WTC11 (cell line): Measurements from ENCODE around the gene COG4. TPM values are rescaled to one million over a fixed set of nuclear protein-coding genes. Genes with fewer than 3 reads are reported as not detected.

Experiments
- ATAC-seq: fragments of 200-7000 bp; cut with Tn5 transposase; 2 replicates; pipeline ENCODE4 v1.10.0; 2021; ENCODE audit warnings: mild to moderate bottlenecking, moderate library complexity
- CTCF ChIA-PET: fragments of 300-600 bp; sonication (Branson Sonifier 250); formaldehyde crosslinking; loops from one replicate; lab custom pipeline; 2021; ENCODE audit warnings: antibody characterized with exemption; lab: Charles Lee
- POLR2A ChIA-PET: fragments of 350-600 bp; sonication (Branson Sonifier 250); formaldehyde crosslinking; loops from one replicate; lab custom pipeline; 2021; ENCODE audit warnings: antibody characterized with exemption; lab: Charles Lee
- DNase-seq: peaks from one replicate; pipeline ENCODE4 v3.0.0; 2021; ENCODE audit warnings: low spot score
- H3K27ac Mint-ChIP-seq: 2 replicates; pipeline ENCODE4 v1.8.0; 2021; ENCODE audit warnings: mixed read lengths
- H3K27me3 Mint-ChIP-seq: 2 replicates; pipeline ENCODE4 v1.8.0; 2021; ENCODE audit warnings: low read depth, mild to moderate bottlenecking, moderate library complexity, mixed read lengths
- H3K36me3 Mint-ChIP-seq: 2 replicates; pipeline ENCODE4 v1.8.0; 2021; ENCODE audit warnings: mixed read lengths
- H3K4me1 Mint-ChIP-seq: 2 replicates; pipeline ENCODE4 v1.8.0; 2022; ENCODE audit warnings: mixed read lengths
- H3K4me3 Mint-ChIP-seq: 2 replicates; pipeline ENCODE4 v1.8.0; 2021; ENCODE audit warnings: mild to moderate bottlenecking, moderate library complexity, mixed read lengths
- H3K9me3 Mint-ChIP-seq: 2 replicates; pipeline ENCODE4 v1.8.0; 2021; ENCODE audit warnings: mixed read lengths
- CREM ChIP-seq: sonication (generic); formaldehyde crosslinking; IDR thresholded peaks from 2 replicates; pipeline ENCODE4 v1.8.1; 2022; ENCODE audit warnings: mild to moderate bottlenecking, missing genetic modification reagents, moderate library complexity
- ELF4 ChIP-seq: sonication (generic); formaldehyde crosslinking; IDR thresholded peaks from 2 replicates; pipeline ENCODE4 v1.8.1; 2022; ENCODE audit warnings: low read depth, mild to moderate bottlenecking, moderate library complexity, missing genetic modification reagents
- ESRRA ChIP-seq: sonication (generic); formaldehyde crosslinking; IDR thresholded peaks from 2 replicates; pipeline ENCODE4 v1.8.1; 2022; ENCODE audit warnings: mild to moderate bottlenecking, missing genetic modification reagents, borderline replicate concordance
- ETV6 ChIP-seq: sonication (generic); formaldehyde crosslinking; IDR thresholded peaks from 2 replicates; pipeline ENCODE4 v1.8.1; 2022; ENCODE audit warnings: mild to moderate bottlenecking, missing genetic modification reagents
- FOXK1 ChIP-seq: sonication (generic); formaldehyde crosslinking; IDR thresholded peaks from 2 replicates; pipeline ENCODE4 v1.8.0; 2022; ENCODE audit warnings: mild to moderate bottlenecking, moderate library complexity, missing genetic modification reagents
- HMGA2 ChIP-seq: fragments of 250-450 bp; sonication (Bioruptor Pico); IDR thresholded peaks from 2 replicates; pipeline ENCODE4 v1.4.0; 2021; ENCODE audit warnings: mild to moderate bottlenecking, moderate library complexity
- JAZF1 ChIP-seq: fragments of 250-450 bp; sonication (Bioruptor Pico); IDR thresholded peaks from 2 replicates; pipeline ENCODE4 v1.9.0; 2021; ENCODE audit warnings: moderate library complexity, mild to moderate bottlenecking, inconsistent platforms
- MYBL2 ChIP-seq: sonication (generic); formaldehyde crosslinking; IDR thresholded peaks from 2 replicates; pipeline ENCODE4 v1.8.1; 2023; ENCODE audit warnings: mild to moderate bottlenecking, moderate library complexity, missing genetic modification reagents
- RELA ChIP-seq: sonication (generic); formaldehyde crosslinking; IDR thresholded peaks from 2 replicates; pipeline ENCODE4 v1.8.1; 2022; ENCODE audit warnings: missing genetic modification reagents, mild to moderate bottlenecking, borderline replicate concordance
- TEAD1 ChIP-seq: sonication (generic); formaldehyde crosslinking; IDR thresholded peaks from 2 replicates; pipeline ENCODE4 v1.8.0; 2022; ENCODE audit warnings: mild to moderate bottlenecking, missing genetic modification reagents
- TEAD4 ChIP-seq: sonication (generic); formaldehyde crosslinking; IDR thresholded peaks from 2 replicates; pipeline ENCODE4 v1.8.0; 2022; ENCODE audit warnings: mild to moderate bottlenecking, missing genetic modification reagents
- ZNF121 ChIP-seq: sonication (generic); formaldehyde crosslinking; IDR thresholded peaks from 2 replicates; pipeline ENCODE4 v1.8.0; 2023; ENCODE audit warnings: missing genetic modification reagents
- ZNF138 ChIP-seq: sonication (generic); formaldehyde crosslinking; conservative IDR thresholded peaks from 2 replicates; pipeline ENCODE4 v1.8.1; 2022; ENCODE audit warnings: mild to moderate bottlenecking, moderate library complexity, missing genetic modification reagents
- ZNF423 ChIP-seq: fragments of 250-450 bp; sonication (Bioruptor Pico); IDR thresholded peaks from 2 replicates; pipeline ENCODE4 v2.1.2; 2022; ENCODE audit warnings: mild to moderate bottlenecking, moderate library complexity
- total RNA-seq: library from RNA; stranded (reverse); gene quantifications from 3 replicates; pipeline ENCODE4 v1.2.3, GENCODE V29; 2021
- TF ChIP-seq, protein P1 (sequence below): fragments of 250-450 bp; sonication (Bioruptor Pico); IDR thresholded peaks from 2 replicates; pipeline ENCODE4 v1.9.0; 2021; ENCODE audit warnings: mild to moderate bottlenecking, borderline replicate concordance
- TF ChIP-seq, protein P2 (sequence below): fragments of 250-450 bp; sonication (Bioruptor Pico); IDR thresholded peaks from 2 replicates; pipeline ENCODE4 v1.8.0; 2021; ENCODE audit warnings: mild to moderate bottlenecking
- TF ChIP-seq, protein P3 (sequence below): sonication (generic); formaldehyde crosslinking; IDR thresholded peaks from 2 replicates; pipeline ENCODE4 v1.8.1; 2022; ENCODE audit warnings: low read depth, missing genetic modification reagents, borderline replicate concordance
- TF ChIP-seq, protein P4 (sequence below): sonication (generic); formaldehyde crosslinking; IDR thresholded peaks from 2 replicates; pipeline ENCODE4 v1.8.0; 2022; ENCODE audit warnings: mild to moderate bottlenecking, missing genetic modification reagents
- TF ChIP-seq, protein P5 (sequence below): sonication (generic); formaldehyde crosslinking; IDR thresholded peaks from 2 replicates; pipeline ENCODE4 v1.8.1; 2023; ENCODE audit warnings: mild to moderate bottlenecking, missing genetic modification reagents
- TF ChIP-seq, protein P6 (sequence below): sonication (generic); formaldehyde crosslinking; IDR thresholded peaks from 2 replicates; pipeline ENCODE4 v1.8.0; 2023; ENCODE audit warnings: missing genetic modification reagents
- TF ChIP-seq, protein P7 (sequence below): sonication (generic); formaldehyde crosslinking; IDR thresholded peaks from 2 replicates; pipeline ENCODE4 v1.8.1; 2023; ENCODE audit warnings: mild to moderate bottlenecking, missing genetic modification reagents
- TF ChIP-seq, protein P8 (sequence below): sonication (generic); formaldehyde crosslinking; conservative IDR thresholded peaks from 2 replicates; pipeline ENCODE4 v1.8.1; 2023; ENCODE audit warnings: mild to moderate bottlenecking, low read depth, missing genetic modification reagents, moderate library complexity

COG4 gene
- total RNA-seq, 1 experiment from 2014 or later: 56.6 TPM

DNA sequence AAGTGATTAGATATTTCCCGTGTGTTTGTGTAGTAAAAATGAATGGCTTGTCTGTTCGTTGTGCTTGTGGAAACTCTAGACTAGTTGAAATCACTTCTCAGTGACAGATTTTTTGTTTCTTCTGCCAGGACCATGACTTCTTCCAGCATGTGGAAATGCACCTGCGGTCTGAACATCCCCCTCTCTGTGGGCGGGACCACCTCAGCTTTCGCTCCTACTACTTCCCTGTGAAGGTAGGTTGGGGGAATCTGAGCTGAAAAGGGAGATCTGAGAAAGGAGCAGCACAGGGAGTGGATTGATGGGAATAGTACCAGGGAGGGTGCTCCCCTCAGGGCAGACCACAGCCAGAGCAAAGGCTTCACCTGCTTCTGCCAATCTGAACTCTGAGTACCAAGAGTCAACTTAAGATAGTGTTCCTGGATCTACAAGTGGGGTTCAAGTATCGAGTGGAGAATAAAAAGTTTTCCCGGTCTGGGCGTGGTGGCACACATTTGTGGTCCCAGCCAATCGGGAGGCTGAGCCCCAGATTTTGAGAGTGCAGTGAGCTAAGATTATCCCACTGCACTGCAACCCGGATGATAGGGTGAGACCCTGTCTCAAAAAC lies 47.7 kb upstream of the COG4 start (continued):
- TF ChIP-seq, protein P1, sequence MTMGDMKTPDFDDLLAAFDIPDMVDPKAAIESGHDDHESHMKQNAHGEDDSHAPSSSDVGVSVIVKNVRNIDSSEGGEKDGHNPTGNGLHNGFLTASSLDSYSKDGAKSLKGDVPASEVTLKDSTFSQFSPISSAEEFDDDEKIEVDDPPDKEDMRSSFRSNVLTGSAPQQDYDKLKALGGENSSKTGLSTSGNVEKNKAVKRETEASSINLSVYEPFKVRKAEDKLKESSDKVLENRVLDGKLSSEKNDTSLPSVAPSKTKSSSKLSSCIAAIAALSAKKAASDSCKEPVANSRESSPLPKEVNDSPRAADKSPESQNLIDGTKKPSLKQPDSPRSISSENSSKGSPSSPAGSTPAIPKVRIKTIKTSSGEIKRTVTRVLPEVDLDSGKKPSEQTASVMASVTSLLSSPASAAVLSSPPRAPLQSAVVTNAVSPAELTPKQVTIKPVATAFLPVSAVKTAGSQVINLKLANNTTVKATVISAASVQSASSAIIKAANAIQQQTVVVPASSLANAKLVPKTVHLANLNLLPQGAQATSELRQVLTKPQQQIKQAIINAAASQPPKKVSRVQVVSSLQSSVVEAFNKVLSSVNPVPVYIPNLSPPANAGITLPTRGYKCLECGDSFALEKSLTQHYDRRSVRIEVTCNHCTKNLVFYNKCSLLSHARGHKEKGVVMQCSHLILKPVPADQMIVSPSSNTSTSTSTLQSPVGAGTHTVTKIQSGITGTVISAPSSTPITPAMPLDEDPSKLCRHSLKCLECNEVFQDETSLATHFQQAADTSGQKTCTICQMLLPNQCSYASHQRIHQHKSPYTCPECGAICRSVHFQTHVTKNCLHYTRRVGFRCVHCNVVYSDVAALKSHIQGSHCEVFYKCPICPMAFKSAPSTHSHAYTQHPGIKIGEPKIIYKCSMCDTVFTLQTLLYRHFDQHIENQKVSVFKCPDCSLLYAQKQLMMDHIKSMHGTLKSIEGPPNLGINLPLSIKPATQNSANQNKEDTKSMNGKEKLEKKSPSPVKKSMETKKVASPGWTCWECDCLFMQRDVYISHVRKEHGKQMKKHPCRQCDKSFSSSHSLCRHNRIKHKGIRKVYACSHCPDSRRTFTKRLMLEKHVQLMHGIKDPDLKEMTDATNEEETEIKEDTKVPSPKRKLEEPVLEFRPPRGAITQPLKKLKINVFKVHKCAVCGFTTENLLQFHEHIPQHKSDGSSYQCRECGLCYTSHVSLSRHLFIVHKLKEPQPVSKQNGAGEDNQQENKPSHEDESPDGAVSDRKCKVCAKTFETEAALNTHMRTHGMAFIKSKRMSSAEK (CRISPR knock-in tag): no peak
- TF ChIP-seq FOXK1 (CRISPR knock-in tag): no peak
- TF ChIP-seq, protein P2, sequence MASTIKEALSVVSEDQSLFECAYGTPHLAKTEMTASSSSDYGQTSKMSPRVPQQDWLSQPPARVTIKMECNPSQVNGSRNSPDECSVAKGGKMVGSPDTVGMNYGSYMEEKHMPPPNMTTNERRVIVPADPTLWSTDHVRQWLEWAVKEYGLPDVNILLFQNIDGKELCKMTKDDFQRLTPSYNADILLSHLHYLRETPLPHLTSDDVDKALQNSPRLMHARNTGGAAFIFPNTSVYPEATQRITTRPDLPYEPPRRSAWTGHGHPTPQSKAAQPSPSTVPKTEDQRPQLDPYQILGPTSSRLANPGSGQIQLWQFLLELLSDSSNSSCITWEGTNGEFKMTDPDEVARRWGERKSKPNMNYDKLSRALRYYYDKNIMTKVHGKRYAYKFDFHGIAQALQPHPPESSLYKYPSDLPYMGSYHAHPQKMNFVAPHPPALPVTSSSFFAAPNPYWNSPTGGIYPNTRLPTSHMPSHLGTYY (CRISPR knock-in tag): no peak
- no peak for TF ChIP-seq TEAD1 (CRISPR knock-in tag)

DNA sequence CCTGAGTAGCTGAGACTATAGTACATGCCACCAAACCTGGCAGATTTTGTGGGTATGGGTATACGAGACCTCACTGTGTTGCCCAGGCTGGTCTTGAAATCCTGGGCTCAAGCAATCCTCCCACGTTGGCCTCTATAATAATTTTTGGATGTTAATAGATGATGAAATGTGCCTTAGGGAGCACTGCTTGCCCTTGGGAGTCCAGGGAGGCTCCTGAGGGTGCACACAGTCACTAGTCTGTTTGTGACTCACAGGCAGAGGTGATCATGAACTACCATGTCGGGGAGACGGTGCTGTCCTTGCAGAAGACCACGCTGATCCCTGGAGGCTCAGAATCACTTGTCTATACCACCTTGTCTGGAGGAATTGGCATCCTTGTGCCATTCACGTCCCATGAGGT lies 46.4 kb upstream of the COG4 start:
- peaks cover 3% of the 10 kb centered on the region for H3K4me1 Mint-ChIP-seq
- H3K9me3 Mint-ChIP-seq: no peaks in the 10 kb centered on the region
- H3K27ac Mint-ChIP-seq: no peak overlapping the region
- H3K36me3 Mint-ChIP-seq: peaks cover 92% of the 10 kb centered on the region
- DNase-seq: no peak
- ChIA-PET CTCF (no interaction called here), POLR2A (no interaction called here)
- ATAC-seq: no peak
- no peak overlapping the region for H3K4me3 Mint-ChIP-seq
- no peaks in the 10 kb centered on the region for H3K27me3 Mint-ChIP-seq
- TF ChIP-seq ZNF138 (CRISPR knock-in tag) (no peak), ETV6 (CRISPR knock-in tag) (no peak), ZNF423 (CRISPR knock-in tag) (no peak), JAZF1 (CRISPR knock-in tag) (no peak), CREM (CRISPR knock-in tag) (no peak), ESRRA (CRISPR knock-in tag) (no peak), ZNF121 (CRISPR knock-in tag) (no peak), RELA (CRISPR knock-in tag) (no peak), HMGA2 (no peak), ELF4 (no peak), MYBL2 (CRISPR knock-in tag) (no peak), TEAD4 (CRISPR knock-in tag) (no peak)
- TF ChIP-seq, protein P3, sequence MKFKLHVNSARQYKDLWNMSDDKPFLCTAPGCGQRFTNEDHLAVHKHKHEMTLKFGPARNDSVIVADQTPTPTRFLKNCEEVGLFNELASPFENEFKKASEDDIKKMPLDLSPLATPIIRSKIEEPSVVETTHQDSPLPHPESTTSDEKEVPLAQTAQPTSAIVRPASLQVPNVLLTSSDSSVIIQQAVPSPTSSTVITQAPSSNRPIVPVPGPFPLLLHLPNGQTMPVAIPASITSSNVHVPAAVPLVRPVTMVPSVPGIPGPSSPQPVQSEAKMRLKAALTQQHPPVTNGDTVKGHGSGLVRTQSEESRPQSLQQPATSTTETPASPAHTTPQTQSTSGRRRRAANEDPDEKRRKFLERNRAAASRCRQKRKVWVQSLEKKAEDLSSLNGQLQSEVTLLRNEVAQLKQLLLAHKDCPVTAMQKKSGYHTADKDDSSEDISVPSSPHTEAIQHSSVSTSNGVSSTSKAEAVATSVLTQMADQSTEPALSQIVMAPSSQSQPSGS: no peak
- TF ChIP-seq, protein P4, sequence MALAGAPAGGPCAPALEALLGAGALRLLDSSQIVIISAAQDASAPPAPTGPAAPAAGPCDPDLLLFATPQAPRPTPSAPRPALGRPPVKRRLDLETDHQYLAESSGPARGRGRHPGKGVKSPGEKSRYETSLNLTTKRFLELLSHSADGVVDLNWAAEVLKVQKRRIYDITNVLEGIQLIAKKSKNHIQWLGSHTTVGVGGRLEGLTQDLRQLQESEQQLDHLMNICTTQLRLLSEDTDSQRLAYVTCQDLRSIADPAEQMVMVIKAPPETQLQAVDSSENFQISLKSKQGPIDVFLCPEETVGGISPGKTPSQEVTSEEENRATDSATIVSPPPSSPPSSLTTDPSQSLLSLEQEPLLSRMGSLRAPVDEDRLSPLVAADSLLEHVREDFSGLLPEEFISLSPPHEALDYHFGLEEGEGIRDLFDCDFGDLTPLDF (CRISPR knock-in tag): no peak
- TF ChIP-seq, protein P5, sequence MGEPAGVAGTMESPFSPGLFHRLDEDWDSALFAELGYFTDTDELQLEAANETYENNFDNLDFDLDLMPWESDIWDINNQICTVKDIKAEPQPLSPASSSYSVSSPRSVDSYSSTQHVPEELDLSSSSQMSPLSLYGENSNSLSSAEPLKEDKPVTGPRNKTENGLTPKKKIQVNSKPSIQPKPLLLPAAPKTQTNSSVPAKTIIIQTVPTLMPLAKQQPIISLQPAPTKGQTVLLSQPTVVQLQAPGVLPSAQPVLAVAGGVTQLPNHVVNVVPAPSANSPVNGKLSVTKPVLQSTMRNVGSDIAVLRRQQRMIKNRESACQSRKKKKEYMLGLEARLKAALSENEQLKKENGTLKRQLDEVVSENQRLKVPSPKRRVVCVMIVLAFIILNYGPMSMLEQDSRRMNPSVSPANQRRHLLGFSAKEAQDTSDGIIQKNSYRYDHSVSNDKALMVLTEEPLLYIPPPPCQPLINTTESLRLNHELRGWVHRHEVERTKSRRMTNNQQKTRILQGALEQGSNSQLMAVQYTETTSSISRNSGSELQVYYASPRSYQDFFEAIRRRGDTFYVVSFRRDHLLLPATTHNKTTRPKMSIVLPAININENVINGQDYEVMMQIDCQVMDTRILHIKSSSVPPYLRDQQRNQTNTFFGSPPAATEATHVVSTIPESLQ: no peak
- TF ChIP-seq, protein P6, sequence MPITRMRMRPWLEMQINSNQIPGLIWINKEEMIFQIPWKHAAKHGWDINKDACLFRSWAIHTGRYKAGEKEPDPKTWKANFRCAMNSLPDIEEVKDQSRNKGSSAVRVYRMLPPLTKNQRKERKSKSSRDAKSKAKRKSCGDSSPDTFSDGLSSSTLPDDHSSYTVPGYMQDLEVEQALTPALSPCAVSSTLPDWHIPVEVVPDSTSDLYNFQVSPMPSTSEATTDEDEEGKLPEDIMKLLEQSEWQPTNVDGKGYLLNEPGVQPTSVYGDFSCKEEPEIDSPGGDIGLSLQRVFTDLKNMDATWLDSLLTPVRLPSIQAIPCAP: no peak
- TF ChIP-seq, protein P7, sequence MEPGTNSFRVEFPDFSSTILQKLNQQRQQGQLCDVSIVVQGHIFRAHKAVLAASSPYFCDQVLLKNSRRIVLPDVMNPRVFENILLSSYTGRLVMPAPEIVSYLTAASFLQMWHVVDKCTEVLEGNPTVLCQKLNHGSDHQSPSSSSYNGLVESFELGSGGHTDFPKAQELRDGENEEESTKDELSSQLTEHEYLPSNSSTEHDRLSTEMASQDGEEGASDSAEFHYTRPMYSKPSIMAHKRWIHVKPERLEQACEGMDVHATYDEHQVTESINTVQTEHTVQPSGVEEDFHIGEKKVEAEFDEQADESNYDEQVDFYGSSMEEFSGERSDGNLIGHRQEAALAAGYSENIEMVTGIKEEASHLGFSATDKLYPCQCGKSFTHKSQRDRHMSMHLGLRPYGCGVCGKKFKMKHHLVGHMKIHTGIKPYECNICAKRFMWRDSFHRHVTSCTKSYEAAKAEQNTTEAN (CRISPR knock-in tag): no peak
- TF ChIP-seq, protein P8, sequence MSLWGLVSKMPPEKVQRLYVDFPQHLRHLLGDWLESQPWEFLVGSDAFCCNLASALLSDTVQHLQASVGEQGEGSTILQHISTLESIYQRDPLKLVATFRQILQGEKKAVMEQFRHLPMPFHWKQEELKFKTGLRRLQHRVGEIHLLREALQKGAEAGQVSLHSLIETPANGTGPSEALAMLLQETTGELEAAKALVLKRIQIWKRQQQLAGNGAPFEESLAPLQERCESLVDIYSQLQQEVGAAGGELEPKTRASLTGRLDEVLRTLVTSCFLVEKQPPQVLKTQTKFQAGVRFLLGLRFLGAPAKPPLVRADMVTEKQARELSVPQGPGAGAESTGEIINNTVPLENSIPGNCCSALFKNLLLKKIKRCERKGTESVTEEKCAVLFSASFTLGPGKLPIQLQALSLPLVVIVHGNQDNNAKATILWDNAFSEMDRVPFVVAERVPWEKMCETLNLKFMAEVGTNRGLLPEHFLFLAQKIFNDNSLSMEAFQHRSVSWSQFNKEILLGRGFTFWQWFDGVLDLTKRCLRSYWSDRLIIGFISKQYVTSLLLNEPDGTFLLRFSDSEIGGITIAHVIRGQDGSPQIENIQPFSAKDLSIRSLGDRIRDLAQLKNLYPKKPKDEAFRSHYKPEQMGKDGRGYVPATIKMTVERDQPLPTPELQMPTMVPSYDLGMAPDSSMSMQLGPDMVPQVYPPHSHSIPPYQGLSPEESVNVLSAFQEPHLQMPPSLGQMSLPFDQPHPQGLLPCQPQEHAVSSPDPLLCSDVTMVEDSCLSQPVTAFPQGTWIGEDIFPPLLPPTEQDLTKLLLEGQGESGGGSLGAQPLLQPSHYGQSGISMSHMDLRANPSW (CRISPR knock-in tag): no peak
- TF ChIP-seq, all 79 proteins: peak for 0
